Right renal pelvis (tissue), 4 donors: Measurements from ENCODE around the gene SMAD1. TPM values are rescaled to one million over a fixed set of nuclear protein-coding genes. Genes with fewer than 3 reads are reported as not detected.

Experiments used
- DNase-seq, 4 donors: peaks; one replicate each; pipeline ENCODE4 v3.0.0-alpha.2; 2013; ENCODE audit warnings: low read depth in 4 of 4, low spot score in 3 of 4, missing footprints in 1 of 4
- polyA plus RNA-seq, 4 donors: library from polyadenylated mRNA; unstranded; fragments of 120-200 nt; gene quantifications; one replicate each; pipeline ENCODE4 v1.2.1, GENCODE V29; 2013; ENCODE audit not compliant: insufficient read length in 4 of 4

The SMAD1 gene
- polyA plus RNA-seq, 4 donors = 54.9 to 71.8 (median 69.3) TPM

DNA sequence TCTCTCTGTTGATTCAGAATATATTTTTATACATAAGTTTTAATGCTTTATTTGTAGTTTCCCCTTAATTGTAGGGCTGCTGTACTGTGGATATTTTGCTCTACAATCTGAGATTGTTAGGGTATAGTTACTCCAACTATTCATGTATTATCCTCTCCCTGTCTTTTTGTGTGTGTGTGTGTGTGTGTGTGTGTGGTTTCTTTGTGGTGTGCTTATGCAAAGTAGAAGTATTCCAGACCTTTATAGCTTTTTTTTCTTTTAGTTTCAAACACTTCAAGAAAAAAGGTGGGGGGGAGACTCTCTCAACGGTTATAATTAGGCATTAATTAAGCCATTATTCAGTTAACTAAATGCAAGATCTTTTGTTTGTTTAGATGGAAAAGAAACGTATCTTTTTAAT, 6.7 kb downstream of the SMAD1 start:
- DNase-seq = no peak

- DNase-seq = no peak
These were observed 7.9 kb downstream of the SMAD1 start for GRCh38 chr4:145489556-145489955.

DNA sequence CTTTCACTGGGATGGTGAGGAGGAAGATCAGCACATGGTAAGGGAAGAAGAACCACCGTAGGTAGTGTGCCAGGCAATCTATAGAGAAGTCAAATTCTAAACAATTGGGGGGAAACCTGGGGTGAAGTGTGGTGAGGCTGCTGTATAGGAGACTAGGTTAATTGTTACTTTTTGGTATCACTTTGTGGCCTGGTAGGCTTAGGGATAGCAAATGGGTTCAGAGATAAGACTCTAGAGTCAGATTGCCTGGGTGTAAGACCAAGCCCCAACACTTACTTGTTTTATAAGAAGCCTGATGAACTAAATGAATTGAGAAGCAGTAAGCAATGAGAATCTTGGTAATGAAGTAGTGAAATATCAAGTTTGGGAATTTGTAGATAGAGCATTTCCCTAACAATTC, 8.7 kb downstream of the SMAD1 start:
- DNase-seq = no peak

GRCh38 chr4:145490796-145491195, 9.1 kb downstream of the SMAD1 start:
- DNase-seq = no peak

GRCh38 chr4:145492376-145492775, 10.7 kb downstream of the SMAD1 start:
- DNase-seq = no peak

- no peak for DNase-seq
These were observed 11.5 kb downstream of the SMAD1 start for GRCh38 chr4:145493166-145493565.

DNA sequence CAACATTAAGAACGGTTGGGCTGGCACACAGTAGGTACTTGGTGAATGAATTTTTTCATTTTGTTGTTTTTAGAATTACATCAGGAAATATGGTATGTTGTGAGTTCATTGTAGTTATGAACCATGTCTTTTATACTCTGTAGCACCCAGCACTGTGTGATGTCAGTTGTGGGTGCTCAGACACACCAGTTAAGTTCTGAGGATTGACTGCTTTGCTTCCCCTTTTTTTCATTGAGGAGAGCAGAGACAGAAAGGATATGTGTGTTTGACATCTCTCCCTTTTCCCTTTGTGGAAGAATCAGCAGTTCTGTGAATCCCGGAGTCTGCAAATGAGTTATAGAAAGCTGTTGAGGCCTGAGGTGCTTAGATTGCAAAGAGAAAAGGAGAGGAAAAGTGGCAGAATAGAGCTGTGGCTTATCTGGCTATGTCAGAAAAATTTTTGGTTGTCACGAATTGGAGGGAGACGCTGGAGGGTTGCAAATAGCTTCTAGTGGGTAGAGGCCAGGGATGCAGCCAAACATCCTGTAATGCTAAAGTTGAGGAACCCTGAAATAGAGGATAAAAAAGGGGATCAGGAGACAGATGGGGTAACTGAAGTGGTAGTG, 13.1 kb downstream of the SMAD1 start:
- no peak for DNase-seq

DNA sequence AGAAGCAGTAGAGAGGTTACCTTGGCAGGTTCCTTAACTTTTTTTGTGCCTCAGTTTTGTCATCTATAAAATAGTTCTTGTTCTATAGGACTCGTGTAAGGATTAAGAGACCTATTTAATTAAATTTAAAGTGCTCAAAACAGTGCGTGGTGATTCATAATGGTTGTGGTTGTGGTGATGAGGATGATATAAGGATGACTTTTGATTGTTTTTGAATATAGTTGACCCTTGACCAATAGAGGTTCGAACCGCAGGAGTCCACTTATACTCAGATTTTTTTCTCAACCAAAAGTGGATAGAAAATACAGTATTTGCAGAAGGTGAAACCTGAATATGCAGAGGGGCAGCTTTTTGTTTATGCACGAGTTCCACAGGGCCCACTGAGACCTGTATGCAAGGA, 14.6 kb downstream of the SMAD1 start:
- DNase-seq = no peak

DNA sequence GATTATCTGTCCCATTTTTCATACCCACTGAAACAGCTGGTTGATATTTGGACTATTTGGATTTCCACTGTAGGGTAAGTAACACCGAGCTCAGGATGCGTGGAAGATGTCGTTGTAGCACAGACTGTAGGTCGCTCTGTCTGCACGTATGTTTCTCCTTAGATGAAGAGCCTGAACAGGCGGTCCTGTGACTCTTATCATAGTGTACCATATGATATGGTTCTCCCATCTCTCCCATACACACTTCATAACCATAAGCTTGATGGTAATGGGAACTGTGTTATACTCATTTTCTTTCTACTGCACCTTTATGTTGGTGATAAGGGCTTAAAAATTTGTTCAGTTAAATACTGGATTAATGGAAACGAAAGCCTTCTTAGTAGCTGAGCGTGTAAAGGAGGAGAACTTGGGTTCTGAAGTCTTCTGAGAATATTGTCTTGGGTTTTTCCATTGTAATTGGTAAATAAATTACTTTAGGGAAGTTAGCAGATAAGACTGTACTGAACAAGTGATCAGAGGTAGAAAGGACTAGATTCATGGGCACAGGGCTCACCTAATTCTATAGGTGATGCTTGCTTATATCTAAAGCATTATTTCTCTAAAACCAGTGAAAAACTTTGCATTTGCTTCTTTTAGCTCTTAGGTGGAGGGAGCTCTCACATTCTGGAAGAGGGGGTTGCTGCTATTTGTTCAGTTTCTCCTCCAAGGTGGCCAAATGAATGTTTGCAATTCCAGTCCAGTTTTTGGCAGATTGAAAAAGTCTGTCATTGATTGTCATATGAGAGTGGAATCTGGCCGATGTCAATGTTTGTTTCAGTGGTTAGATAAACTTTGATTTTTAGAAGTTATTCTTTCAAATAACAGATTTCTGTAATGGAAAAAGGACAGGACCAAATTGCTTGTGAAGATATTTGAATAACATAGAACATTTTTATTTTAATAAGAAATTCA, 15.8 kb downstream of the SMAD1 start:
- no peak for DNase-seq

DNA sequence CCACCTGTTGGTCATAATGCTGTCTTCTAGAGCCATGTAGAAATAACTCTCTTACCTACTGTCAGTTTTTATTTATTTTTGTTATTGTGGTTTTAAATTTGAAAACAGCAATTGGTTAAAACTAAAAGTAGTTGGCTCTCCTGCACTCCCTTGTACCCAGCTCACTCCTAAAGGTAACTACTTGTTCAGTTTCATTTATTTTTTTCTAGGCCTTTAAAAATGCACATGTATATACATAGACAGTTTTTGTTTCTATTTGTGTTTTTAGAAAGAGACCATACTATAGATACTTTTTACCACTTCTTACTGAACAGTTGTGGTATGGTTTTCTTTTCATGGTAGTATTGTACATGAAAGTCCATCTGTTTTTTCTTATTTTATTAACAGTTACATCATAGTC, 16.8 kb downstream of the SMAD1 start:
- no peak for DNase-seq

GRCh38 chr4:145501051-145501660, 19.5 kb downstream of the SMAD1 start:
- no peak for DNase-seq

DNA sequence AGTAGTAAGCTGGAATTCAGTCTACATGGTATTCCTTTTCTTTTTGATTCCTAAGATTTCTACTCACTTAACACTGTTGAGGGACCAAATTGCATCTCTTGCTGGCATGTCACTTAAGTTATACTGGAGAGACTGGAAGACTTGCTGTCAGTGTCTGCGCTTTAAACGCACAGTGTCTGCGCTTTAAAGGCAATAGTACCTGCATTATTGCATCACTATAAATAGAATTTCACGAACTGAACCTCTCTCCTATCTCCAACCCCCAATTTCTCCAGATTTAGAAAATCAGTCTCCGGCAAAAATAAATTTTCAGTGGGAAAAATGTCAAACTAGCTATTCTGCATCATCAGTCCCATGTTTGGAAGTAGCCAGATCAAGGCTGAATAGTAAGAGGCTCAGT, 21.2 kb downstream of the SMAD1 start:
- DNase-seq = no peak

DNA sequence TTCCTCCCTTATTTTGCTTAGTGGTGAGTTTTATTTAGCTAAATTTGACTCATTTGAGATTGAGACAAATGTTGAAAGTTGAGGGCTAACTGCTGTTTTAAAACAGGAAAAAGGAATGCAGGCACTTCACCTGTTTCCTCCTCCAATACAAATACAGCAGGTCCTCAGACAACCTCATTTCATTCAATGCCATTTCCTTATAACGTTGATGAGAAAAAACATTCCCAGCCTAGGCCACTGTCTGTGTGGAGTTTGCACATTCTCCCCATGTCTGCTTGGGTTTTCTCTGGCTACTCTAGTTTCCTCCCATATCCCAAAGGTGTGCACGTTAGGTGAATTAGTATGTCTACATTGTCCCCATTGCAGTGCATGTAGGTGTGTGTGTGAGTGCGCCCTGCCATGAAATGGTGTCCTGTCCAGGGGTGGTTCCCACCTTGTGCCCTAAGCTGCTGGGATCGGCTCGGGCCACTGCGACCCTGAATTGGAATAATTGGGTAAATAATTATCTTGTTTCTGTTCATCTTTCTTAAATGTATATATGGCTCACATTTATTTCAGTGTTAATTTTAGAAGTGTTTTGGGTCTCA, 21.9 kb downstream of the SMAD1 start:
- DNase-seq = no peak

GRCh38 chr4:145505995-145506394, 24.3 kb downstream of the SMAD1 start:
- no peak for DNase-seq

DNA sequence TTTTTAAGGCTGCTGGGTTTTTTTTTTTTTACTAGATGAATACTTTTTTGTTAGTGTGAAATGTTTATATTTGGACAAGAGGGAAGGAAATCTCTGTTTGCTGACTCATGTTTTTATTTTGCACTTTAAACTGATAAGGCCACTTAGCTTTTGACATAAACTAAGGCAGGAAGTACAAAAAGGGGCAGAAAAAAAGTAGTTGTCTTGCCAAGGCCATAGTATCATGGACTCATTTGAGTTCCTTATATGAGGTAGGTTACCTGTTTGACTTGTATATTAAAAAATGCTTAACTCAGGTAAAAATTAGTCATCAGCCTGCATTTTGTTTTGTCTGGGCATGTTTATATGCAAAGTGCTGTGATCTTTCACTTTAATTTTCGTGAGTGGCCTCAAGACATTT, 26.0 kb downstream of the SMAD1 start:
- DNase-seq = no peak

DNA sequence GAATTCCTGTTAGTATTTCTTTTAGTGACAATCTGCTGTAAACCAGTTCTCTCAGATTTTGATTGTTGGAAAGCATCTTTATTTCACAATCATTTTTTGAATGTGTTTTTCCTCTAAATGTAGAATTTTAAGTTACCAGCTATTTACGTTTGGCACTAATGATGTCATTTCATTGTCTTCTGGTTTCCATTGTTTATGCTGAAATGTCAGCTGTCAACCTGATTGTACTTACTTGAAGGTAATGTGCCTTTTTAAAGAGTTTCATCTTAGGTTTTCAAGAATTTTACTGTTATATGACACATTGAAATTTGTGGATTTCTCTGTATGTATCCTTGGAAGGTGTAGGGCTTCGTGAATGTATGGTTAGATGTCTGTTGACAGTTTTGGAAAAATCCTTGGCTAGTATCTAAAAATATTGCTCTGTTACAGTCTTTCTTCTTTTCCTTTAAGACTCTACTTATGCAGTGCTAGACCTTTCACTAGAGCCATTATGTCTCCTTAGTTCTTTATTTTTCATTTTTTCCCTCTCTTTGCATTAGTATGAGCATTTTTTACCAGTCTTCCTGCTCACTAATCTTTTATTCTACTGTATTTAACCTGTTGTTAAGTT, 30.4 kb downstream of the SMAD1 start:
- no peak for DNase-seq

GRCh38 chr4:145513020-145513621, 31.5 kb downstream of the SMAD1 start:
- no peak for DNase-seq

GRCh38 chr4:145520172-145520571, 38.5 kb downstream of the SMAD1 start:
- no peak for DNase-seq

DNA sequence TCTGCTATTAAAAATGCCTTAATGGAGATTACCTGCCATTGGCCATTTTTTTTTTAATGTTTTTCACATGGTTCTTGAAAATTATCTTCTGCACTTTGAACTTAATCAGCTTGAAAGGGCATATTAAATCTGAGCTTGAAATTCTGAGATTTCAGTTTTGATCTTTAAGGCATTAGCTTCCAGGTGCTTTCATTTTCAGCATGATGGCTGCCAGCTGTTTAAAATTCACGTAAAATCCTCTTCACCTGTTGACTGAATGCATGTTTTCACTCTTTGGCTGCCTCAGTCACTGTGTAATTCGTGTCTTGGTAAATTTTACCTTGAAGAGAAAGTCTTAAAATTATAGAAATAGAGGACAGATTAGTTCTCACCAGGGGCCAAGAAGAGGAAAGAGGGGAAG, 39.6 kb downstream of the SMAD1 start:
- DNase-seq = no peak

GRCh38 chr4:145523117-145523516, 41.5 kb downstream of the SMAD1 start:
- DNase-seq = no peak

- no peak for DNase-seq
These were observed 42.9 kb downstream of the SMAD1 start for GRCh38 chr4:145524552-145524951.
